GM18858 (cell line): ENCODE data around the gene KLK1.
"Not testable (repeated sequence)": the region's sequence is repeated elsewhere in the genome, so short reads cannot be mapped to it uniquely, and the experiment has no call there.

Experiments
- ATAC-seq: cut with Tn5 transposase; IDR thresholded peaks from one replicate; pipeline ENCODE4 v1.9.1; 2021; ENCODE audit not compliant: unreplicated experiment

Gene KLK1

DNA sequence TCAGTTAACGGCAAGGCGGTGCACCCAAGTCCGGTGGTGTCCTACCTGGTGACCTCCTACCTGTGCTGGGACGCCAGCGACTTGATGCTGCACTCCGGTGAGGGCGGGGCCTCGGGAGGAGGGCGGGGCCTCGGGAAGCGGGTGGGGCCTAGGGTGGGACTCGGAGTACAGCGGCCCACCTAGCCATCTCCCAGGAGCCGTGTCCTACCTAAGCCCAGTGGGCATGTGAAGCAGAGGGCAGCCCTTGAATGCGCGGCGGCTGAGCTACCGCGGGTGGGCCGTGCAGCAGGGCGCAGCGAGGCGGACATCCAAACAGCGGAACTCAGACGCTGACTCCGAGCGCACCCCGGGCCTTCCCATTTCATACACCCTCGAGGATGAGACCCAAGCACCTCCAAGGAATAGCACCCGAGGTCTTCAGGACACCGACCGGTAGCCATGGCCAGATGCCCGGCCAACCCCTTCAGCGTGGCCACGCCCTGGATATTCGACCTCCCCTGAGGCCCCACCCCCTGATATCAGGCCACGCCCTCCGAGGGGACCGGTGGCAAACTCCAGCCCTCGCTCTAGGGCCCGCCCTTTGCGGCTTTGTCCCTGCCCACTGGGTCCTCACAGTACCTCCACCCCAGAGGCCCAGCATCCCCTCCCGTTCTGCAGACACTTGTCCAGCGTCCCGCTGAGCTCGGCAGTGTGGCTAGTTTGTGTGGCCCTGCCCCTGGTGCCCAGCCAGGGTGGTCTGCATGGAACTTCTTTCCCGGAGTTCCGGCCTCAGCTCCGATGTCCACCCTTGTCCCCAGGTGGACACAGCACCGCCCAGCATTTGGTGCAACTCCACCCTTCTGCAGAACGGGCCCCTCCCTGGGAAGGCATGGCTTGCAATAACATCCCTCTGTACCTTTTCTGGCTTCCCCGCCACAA is 5.4 kb downstream of the KLK1 start:
- ATAC-seq: peak; percentile 27

DNA sequence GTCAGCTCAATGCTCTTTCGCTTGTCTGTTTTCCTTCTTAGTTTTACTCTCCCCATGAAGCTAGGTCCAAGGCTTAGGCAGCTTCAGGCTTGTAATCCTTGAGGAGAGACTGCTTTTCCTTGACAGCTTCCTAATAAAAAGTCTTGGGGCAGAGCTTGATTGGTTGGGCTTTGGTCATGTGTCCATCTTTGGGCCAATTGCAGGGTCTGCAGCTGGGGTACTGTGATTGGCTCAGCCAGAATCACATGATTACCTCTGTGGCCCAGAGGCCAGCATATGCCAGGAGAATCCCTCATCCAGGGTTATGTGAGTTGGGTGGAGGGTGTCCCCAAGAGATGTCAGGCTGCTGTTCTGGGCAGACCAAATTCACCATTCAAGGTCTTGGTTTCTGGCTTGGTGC is 8.1 kb downstream of the KLK1 start:
- no peak for ATAC-seq

DNA sequence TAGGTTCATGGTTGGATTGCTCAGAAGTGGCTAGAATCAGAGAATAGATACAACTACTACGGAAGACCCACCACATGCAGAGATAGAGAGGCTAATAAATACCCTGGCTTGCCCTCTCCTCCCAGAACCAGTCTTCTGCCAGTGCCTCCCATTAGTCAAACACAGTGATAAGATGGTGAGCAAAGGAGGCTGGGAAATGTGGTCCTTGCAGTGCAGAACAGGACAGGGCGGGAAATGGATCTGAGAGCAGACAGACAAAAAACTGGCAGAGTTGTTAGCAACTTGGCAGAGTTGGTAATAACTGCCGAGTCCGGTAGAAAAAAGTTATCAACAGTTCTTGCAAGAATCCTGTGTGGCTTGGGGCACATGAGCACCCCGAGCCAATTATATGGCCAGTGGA is 8.7 kb downstream of the KLK1 start:
- ATAC-seq: no peak

DNA sequence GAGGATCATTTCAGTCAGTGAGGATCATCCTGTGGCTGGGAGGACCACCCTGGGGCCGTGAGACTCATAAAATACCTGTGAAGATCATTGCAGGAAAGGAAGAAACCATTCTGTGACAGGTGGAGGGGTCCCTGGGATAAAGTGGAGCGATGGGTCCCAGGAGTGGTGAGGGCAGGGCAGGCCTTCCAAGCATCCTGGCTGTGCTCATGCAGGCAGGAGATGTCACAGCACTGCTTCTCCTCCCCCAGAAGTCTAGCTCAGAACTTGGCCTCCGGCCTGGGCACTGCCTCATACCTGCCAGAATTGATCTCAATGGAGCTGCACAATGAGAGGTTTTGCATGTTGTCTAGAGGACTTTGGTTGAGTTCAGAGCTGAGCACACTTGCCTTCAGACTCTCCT is 11.1 kb downstream of the KLK1 start:
- ATAC-seq: no peak

DNA sequence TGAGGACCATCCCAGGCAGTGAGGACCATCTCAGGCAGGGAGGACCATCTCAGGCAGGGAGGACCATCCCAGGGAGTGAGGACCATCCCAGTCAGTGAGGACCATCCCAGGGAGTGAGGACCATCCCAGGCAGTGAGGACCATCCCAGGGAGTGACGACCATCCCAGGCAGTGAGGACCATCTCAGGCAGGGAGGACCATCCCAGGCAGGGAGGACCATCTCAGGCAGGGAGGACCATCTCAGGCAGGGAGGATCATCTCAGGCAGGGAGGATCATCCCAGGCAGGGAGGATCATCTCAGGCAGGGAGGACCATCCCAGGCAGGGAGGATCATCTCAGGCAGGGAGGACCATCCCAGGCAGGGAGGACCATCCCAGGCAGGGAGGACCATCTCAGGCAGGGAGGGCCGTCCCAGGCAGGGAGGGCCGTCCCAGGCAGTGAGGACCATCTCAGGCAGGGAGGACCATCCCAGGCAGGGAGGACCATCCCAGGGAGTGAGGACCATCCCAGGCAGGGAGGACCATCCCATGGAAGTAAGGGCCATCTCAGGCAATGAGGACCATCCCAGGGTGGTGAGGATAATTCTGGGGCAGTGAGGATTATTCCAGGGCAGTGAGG is 11.9 kb downstream of the KLK1 start:
- not testable (repeated sequence) for ATAC-seq

DNA sequence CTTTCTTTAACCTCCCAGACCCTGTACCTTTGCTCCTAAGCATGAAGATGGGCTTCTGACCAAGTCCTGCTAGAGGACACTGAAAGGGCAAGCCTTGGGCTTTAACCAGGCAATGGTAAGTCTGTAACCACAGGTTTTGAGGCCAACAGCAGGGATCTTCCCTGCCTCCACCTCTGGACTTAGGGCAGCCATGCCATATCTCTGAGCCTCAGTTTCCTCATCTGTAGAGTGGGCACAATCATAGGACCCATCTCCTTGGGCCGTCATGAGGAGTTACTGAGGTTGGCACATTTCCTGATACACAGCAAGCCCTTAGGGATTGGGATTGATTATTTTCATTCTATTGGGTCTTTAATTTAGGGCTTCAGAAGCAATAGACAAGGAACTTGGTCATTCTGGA is 14.7 kb downstream of the KLK1 start:
- ATAC-seq: no peak

DNA sequence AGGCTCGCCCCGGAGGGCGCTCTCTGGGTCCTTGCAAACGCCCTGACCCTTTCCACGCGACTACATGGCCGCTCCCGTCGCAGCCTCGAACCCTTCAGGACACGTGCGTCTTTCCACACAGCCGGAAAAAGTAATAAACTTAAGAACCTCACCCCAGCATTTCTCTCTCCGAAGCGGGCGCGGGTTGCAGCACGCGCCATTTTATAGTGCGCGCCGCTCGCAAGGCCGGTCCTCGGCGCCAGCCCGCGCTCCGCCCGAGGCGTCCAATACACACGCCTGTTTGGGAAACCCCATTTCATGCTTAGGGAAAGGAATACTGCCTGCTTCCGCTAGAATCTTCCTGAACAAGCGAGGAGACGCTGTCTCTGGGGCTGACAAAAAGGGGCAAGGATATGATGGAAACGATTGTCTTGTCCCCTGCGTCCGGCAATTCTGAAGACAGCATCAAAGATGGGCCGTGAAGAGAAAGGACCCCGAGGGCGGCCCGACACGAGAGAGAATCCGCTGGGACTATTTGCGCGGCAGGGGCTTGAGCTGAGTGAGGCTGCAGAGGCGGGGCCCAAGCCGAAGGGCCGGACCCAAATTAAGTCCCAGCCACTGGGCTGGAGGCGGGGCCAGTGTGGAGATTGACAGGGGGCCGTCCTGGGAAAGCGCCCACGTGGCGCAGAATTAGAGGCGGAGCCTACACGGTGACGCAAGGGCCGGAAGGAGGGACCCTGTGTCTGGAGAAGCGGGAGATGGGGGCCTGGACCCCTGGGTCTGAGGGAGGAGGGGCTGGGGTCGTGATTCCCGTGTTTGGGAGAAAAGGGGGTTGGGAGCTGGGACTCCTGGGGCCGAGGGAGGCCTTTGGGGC is 18.9 kb downstream of the KLK1 start:
- peak; percentile 64 for ATAC-seq

DNA sequence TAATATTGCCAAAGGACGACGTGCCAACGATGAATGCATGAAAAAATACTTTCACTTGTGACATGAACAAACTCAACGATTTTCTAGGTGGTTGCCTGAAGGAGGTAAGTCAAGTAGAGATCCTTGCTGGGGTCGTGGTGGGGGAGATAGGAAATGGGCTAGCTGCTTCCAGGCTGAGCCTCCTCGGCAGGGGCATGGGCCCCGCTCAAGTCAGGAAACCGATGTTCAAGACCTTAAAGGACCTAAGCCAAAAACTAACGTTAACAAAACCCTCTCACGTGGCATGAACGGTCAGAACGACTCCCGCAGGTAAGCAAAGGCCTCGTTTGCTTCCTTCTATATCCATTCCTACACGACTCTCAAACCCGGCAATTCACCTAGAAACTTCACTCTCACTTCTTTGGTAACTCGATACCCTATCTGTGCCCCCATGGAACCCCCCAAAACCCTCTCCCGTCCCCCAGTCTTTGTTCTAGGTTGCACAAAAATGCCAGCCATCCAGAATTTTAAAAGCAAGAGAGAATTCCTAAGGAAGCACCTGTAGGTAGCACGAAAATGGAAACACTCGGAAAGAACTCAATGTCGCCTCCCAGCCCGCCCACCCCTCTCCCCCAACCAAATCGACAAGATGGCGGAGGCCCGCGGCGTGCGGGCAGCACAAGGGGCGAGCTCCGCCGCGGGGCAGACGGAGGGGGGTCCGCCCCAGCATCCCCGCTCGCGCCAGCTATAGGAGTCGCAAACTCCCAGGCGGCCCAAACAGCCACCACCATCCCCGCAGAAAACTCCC is 19.8 kb downstream of the KLK1 start:
- ATAC-seq: no peak

DNA sequence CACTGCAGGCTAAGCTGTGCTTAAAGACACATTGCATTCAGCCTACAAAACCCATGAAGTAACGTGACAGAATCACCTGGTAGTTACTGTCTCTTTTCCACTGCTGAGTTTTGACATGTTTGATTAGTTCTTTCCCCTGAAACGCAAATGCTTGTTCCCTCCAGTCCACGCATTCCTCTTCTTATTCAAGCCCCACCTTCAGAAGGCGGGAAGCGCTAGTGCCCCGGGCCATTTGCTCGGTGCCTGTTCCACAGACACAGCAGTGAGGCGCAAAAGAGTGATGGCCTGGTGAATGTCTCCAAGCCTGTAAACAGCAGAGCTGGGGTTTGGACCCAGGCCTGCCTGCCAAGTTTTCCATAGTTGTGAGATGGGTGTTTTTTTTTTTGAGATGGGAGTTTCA is 22.5 kb downstream of the KLK1 start:
- no peak for ATAC-seq

DNA sequence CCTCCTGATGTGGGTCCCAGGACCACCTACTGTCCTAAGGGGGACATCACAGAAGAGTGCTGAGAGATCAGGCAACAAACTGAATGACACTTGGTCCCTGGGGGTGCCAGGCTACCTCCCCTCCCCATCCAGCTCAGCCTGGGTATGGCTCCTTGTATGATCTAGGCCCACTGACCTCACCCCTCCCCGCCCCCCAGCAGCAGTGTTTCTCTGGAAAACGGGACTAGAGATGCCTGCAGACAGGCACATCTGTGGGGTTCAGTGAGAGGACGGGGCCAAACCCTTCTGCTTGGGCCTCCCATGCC is 24.1 kb downstream of the KLK1 start:
- no peak for ATAC-seq

DNA sequence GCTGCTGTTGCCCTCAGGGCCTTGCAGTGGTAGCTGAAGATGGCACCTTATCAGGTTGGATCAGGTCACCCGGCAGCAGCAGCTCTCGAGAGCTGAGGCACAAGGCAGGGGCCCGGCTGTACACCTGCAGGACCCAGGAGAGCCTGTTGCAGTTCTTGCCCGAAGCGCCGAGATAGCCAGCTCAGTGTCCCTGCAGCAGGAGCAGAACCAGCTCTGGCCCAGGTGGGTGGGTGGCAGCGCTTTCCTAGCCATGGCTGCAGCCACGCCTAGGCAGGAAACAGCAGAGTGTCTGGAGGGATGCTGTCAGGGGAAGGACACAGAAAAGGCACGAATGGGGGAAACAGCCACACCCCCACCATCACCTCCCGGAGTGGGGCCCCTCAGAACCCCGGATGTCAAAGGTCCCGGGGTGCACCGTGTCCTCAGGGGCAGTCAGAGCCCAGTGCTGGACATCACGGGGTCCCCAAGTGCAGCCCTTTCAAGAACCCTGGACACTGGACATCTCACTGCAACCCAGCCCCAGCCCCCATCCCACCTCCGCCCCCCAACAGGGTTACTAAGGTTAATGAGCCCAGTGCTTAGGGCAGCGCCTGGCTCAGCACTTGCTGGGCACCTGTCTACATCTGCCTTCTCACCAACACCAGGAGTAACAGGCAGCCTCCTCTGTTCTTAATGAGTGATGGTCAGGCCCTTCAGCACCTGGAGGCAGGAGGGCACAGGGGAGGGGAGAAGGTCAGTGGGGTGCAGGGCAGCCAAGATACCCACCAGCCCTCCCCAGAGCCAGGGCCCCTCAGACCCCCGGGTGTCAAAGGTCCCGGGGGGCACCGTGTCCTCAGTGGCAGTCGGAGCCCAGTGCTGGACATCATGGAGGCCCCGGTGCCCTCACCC is 24.7 kb downstream of the KLK1 start:
- no peak for ATAC-seq

DNA sequence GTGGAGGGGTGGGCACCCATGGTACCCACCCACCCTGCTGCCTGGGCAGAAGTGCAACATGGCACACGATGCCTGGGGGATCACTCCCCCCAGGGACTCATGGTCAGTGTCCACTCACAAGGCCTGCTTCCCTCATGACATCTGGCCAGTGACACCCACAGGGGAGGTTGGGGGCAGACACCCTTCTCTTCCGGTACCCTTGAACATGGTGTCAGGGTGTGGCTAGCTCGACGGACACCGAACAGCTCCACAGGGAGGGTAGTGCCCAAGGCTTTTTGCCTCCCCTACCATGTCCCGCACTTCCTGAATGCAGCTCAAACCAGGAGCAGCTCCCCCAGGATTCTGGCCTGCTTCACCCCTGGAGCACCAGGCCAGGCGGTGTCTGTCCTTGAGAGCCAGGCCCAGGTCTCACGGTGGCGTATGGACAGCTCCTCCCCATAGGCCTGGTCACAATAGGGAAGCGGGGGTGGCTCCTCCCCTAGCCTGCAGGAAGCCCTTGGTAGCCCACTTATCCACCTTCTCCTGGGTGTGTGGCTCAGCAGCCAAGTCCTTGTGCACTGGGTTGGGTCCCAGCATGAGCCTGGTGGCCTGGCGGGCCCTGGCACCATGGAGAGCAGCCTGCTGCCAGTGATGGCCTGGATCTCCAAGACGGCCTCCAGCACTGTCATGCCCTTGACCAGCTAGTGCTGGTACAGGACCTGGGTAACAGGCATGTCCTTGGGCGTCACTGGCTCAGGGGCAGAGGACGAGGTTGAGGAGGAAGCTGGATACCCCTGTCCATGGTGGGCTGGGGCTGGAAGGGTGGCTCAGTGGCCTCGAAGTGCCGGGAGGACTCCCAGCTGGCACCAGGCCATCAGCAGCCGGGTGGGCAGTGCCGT is 25.6 kb downstream of the KLK1 start:
- no peak for ATAC-seq

DNA sequence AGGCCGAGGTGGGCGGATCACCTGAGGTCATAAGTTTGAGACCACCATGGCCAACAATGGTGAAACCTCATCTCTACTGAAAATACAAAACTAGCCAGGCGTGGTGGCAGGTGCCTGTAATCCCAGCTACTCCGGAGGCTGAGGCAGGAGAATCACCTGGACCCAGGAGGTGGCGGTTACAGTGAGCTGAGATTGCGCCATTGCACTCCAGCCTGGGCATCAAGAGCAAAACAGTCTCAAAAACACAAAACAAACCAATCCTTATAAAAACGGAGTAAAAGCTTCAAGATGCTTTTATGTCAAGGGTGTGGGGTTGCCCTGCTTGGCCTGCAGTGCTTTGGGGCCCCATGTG is 26.2 kb downstream of the KLK1 start:
- ATAC-seq: no peak

DNA sequence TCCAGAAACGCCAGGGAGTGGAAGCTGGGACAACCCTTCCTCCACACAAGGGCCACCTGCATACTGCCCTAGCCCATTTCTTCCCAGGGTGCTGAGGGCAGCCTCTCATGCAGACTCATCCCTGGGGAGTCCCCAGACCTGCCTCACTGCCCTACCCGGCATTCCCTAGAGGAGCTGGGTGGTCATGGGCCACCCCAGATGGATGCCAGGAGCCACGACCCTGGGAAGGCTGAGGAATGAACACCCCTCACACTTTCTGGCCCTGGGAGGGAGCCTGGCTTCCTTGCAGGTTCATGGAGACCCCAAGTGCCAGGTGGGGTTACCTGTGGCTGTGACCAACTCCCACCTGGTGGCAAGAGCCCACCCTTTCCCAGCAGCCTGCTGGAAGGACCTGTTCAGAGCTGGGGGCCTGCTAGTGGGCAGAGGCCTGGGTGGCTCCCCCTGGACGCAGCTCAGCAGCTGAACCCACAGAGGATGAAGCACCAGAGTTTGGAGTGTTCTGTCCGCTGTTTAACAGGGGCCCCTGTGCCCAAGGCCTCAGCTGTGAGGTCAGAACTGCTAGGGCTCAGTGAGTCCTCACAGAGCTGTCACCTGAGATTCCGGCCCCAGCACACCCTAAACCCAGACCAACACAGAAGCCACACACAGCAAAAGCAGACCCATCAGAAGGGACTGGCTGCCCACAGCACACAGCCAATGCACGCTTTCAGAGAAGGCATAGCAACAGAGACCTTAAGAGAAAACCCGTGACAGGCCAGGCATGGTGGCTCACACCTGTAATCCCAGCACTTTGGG is 26.8 kb downstream of the KLK1 start:
- no peak for ATAC-seq

DNA sequence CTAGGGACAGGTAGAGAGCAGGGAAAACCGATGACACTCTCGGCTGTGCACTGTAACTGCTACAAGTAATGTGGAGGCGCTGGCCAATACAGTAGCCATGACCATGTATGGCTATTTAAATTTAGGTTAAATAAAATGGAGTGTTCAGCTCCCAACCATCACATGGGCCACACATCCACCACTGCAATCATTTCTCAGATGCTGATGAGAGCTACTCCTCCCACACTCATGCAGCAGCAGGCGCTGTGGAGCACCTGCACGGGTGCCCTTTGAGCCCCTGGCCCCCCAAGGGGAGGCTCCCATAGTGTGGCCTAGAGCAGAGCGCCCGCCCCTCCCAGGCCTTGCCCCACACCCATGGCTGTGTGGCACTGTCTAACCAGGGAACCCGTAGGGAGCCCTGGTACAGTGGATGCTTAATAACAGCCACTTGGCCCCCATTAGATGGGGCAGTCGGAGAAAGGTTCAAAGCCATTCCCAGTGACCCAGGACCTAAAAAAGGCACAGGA is 27.4 kb downstream of the KLK1 start:
- ATAC-seq: no peak

DNA sequence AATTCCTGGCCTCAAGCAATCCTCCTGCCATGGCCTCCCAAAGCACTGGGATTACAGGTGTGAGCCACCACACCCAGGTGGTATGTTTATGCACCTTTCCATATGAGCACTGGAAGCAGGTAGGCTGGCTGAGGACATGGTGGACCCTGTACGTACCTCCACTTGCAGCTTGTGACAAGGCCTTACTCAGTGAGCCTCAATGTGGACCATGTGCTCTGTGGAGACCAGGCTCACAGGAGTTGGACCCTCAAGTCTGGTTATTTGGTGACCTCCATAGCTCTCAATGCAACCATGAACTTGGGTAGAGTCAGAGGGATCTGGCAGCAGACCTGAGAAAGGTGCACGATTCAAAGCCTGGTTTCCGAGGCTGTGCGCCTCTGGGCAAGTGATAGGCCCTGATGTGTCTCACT is 27.9 kb downstream of the KLK1 start:
- ATAC-seq: no peak

DNA sequence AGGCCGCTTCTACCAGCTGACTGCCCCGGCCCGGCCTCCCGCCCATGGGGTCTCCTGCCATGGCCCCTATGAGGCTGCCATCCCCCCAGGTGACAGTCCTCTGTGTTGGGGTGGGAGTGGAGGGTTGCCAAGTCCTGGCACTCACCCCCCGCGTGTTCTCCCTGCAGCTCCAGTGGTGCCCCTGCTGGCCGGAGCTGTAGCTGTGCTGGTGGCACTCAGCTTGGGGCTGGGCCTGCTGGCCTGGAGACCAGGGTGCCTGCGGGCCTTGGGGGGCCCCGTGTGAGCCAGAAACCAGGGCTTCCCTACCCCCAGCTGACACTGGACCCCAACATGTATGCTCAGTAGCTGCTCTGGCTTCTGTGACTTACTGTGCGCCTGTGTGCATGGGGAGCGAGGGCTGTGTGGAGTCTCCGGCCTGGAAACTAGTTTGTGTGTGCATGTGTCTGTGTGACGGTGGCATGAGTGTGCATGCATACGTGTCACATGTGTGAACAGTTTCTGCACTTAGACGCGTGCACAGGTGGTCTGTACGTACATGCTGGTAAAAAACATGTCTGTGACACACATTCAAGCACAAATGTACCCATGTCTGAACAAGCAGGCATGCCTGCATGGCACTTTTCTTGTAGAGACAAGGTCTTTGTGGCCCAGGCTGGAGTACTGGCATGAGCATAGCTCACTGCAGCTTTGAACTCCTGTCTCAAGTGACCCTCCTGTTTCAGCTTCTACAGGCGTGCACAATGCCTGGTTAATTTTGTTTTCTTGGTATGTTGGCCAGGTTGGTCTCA is 28.5 kb downstream of the KLK1 start:
- ATAC-seq: no peak
